ENCODE results near the gene NDUFAB1. TPM values are rescaled to one million over a fixed set of nuclear protein-coding genes. Genes with fewer than 3 reads are reported as not detected.

NDUFAB1 gene
- total RNA-seq: 41.3 TPM

GRCh38 chr16:23595951-23596720 is at the start of gene NDUFAB1:
NDUFAB1 (minus strand) TSS chr16:23596316; CDS start chr16:23596290, 26 bp downstream.

GRCh38 chr16:23640931-23641765 is 45.0 kb upstream of the NDUFAB1 start, which contains the start of the genes DCTN5 and PALB2:
DCTN5 (plus strand) TSS chr16:23641466; CDS start chr16:23641543, 77 bp downstream.
PALB2 (minus strand) TSS chr16:23641310; CDS start chr16:23641157, 153 bp downstream.

GRCh38 chr16:23556881-23557778 is 39.0 kb downstream of the NDUFAB1 start, which contains the start of the genes EARS2 and UBFD1:
EARS2 (minus strand) TSS chr16:23557350; CDS start chr16:23557343, 7 bp downstream.
UBFD1 (plus strand) TSS chr16:23557727; CDS start chr16:23557743, 16 bp downstream.

Other genes starting within 250 kb of the NDUFAB1 start
- 41.7 TPM for gene COG7, start 143.1 kb downstream of the NDUFAB1 start, total RNA-seq
- gene GGA2, start 85.8 kb downstream of the NDUFAB1 start, total RNA-seq: 163 TPM
- 32.5 TPM for gene EARS2, start 39.0 kb downstream of the NDUFAB1 start, total RNA-seq
- gene UBFD1, start 38.6 kb downstream of the NDUFAB1 start, total RNA-seq: 157 TPM
- gene PALB2, start 45.0 kb upstream of the NDUFAB1 start, total RNA-seq: 15.6 TPM
- gene DCTN5, start 45.1 kb upstream of the NDUFAB1 start, total RNA-seq: 69.8 TPM
- 9.0 TPM for gene PLK1, start 82.6 kb upstream of the NDUFAB1 start, total RNA-seq
- gene ERN2, start 116.9 kb upstream of the NDUFAB1 start, total RNA-seq: 0.38 TPM
- gene CHP2, start 158.7 kb upstream of the NDUFAB1 start, total RNA-seq: 0.49 TPM
- 32.5 TPM for gene PRKCB, start 239.7 kb upstream of the NDUFAB1 start, total RNA-seq